ENCODE data around the gene APEX2.

DNA sequence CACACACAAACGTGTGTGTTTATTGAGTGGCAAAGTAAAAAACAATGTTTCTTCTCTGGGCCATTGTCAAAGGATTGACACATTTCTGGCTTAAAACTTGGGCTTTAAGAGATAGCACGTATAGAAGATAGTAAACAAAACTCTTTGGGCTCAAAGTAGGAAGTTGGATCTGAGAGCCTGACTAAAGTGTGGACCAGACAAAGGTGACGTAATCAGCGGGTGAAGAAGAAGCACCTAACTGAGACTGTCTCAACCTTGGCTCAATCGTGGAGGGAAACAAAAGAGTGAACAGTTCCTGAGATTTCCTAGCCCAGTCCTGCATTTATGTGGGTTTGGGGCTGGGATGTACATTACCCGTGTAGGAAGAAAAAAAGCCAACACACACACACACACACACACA is 19.8 kb upstream of the APEX2 start:
- no peak for TF ChIP-seq POLR2A (IDR thresholded peaks at IDR 0.05; ENCODE audit: low read depth, low read length)
- no peak for TF ChIP-seq RAD21 (IDR thresholded peaks at IDR 0.05; ENCODE audit: low read length)
- TF ChIP-seq MXI1 (IDR thresholded peaks at IDR 0.05; ENCODE audit: borderline replicate concordance, low read depth, low read length): no peak
